Astrocyte (in vitro differentiated cells and primary cell): ENCODE measurements around the gene ANKAR. TPM values are rescaled to one million over a fixed set of nuclear protein-coding genes. Genes with fewer than 3 reads are reported as not detected.

Source experiments
- DNase-seq: peaks from one replicate; pipeline ENCODE4 v3.0.0-alpha.2; 2010; ENCODE audit warnings: low read depth
- FAIRE-seq: peaks from 2 replicates; lab custom pipeline; 2011; peaks lifted over from hg19 to GRCh38; lab: Jason Lieb, UNC
- H2AFZ ChIP-seq: 2 replicates; pipeline ENCODE4 v1.6.0; 2012; ENCODE audit warnings: low read depth, low read length, inconsistent platforms
- H3K27ac ChIP-seq: 2 replicates; pipeline ENCODE4 v1.5.1; 2011; ENCODE audit warnings: low read depth, low read length, inconsistent platforms
- H3K27me3 ChIP-seq: 2 replicates; pipeline ENCODE4 v1.6.0; 2011; ENCODE audit warnings: low read length, inconsistent platforms; ENCODE audit not compliant: insufficient read depth
- H3K36me3 ChIP-seq: 2 replicates; pipeline ENCODE4 v1.5.1; 2011; ENCODE audit warnings: low read length, inconsistent platforms; ENCODE audit not compliant: insufficient read depth
- H3K4me1 ChIP-seq: 2 replicates; pipeline ENCODE4 v1.5.1; 2011; ENCODE audit warnings: low read length, inconsistent platforms; ENCODE audit not compliant: insufficient read depth
- H3K4me2 ChIP-seq: 2 replicates; pipeline ENCODE4 v1.6.0; 2012; ENCODE audit warnings: low read length, inconsistent platforms
- H3K4me3 ChIP-seq: 2 replicates; pipeline ENCODE4 v1.5.1; 2011; ENCODE audit warnings: low read depth, mild to moderate bottlenecking, low read length, inconsistent platforms; ENCODE audit not compliant: insufficient read depth
- H3K79me2 ChIP-seq: 2 replicates; pipeline ENCODE4 v1.6.0; 2012; ENCODE audit warnings: mild to moderate bottlenecking, low read length, inconsistent platforms; ENCODE audit not compliant: insufficient read depth
- H3K9ac ChIP-seq: 2 replicates; pipeline ENCODE4 v1.6.0; 2012; ENCODE audit warnings: mild to moderate bottlenecking, low read length, inconsistent platforms
- H3K9me3 ChIP-seq: 2 replicates; pipeline ENCODE4 v1.5.1; 2012; ENCODE audit warnings: low read depth, mild to moderate bottlenecking, low read length, inconsistent platforms; ENCODE audit not compliant: insufficient read depth
- H4K20me1 ChIP-seq: 2 replicates; pipeline ENCODE4 v1.6.0; 2012; ENCODE audit warnings: low read length, inconsistent platforms; ENCODE audit not compliant: insufficient read depth
- H3K27ac Mint-ChIP-seq: one replicate; pipeline ENCODE4 v1.8.0; 2021; ENCODE audit warnings: mild to moderate bottlenecking, mixed read lengths; ENCODE audit not compliant: unreplicated experiment
- H3K27me3 Mint-ChIP-seq: one replicate; pipeline ENCODE4 v1.8.0; 2021; ENCODE audit warnings: low read depth, mixed read lengths; ENCODE audit not compliant: unreplicated experiment
- H3K36me3 Mint-ChIP-seq: one replicate; pipeline ENCODE4 v1.8.0; 2021; ENCODE audit warnings: low read depth, mixed read lengths; ENCODE audit not compliant: unreplicated experiment
- H3K4me1 Mint-ChIP-seq: one replicate; pipeline ENCODE4 v1.8.0; 2021; ENCODE audit warnings: low read depth, mixed read lengths; ENCODE audit not compliant: unreplicated experiment
- H3K4me3 Mint-ChIP-seq: one replicate; pipeline ENCODE4 v1.8.0; 2021; ENCODE audit warnings: mild to moderate bottlenecking, moderate library complexity, mixed read lengths; ENCODE audit not compliant: unreplicated experiment
- H3K9me3 Mint-ChIP-seq: one replicate; pipeline ENCODE4 v1.8.0; 2021; ENCODE audit warnings: mild to moderate bottlenecking, mixed read lengths; ENCODE audit not compliant: unreplicated experiment
- CTCF ChIP-seq: IDR thresholded peaks from 2 replicates; pipeline ENCODE4 v1.5.1; 2011; ENCODE audit warnings: low read depth, mild to moderate bottlenecking, inconsistent platforms, low read length, moderate library complexity; ENCODE audit not compliant: insufficient read depth
- EZH2 ChIP-seq: IDR thresholded peaks from 2 replicates; pipeline ENCODE4 v1.6.1; 2012; ENCODE audit warnings: mild to moderate bottlenecking, low read length, inconsistent platforms; ENCODE audit not compliant: insufficient read depth
- total RNA-seq: library from RNA; stranded (reverse); gene quantifications from 2 replicates; pipeline ENCODE4 v1.2.1, GENCODE V29; 2021

ANKAR gene
- total RNA-seq, 1 donor from 2014 or later, result 3.6 TPM

- no peak overlapping the region for H3K27ac ChIP-seq
- H3K4me3 Mint-ChIP-seq, result no peak overlapping the region
- H3K27ac Mint-ChIP-seq, result no peak overlapping the region
- H3K9me3 ChIP-seq, result no peaks in the 10 kb centered on the region
- peaks cover 32% of the 10 kb centered on the region for H3K36me3 ChIP-seq
- peaks cover 6% of the 10 kb centered on the region for H3K4me1 ChIP-seq
- H3K4me2 ChIP-seq, result no peak overlapping the region
- TF ChIP-seq EZH2, result no peak
- no peak for TF ChIP-seq CTCF
- no peaks in the 10 kb centered on the region for H3K9me3 Mint-ChIP-seq
- H3K79me2 ChIP-seq, result peaks cover 14% of the 10 kb centered on the region
- H3K27me3 Mint-ChIP-seq, result no peaks in the 10 kb centered on the region
- H4K20me1 ChIP-seq, result peaks cover 7% of the 10 kb centered on the region
- peaks cover 4% of the 10 kb centered on the region for H3K36me3 Mint-ChIP-seq
- H3K4me1 Mint-ChIP-seq, result peaks cover 3% of the 10 kb centered on the region
- H3K27me3 ChIP-seq, result no peaks in the 10 kb centered on the region
- FAIRE-seq, result no peak
- no peak overlapping the region for H3K9ac ChIP-seq
- H3K4me3 ChIP-seq, result no peak overlapping the region
- H2AFZ ChIP-seq, result no peak overlapping the region
- DNase-seq, result no peak
Observed at GRCh38 chr2:189669913-189670312, 4.6 kb upstream of the ANKAR start.

- peak overlapping the region; percentile 93 for H3K27ac ChIP-seq
- Mint-ChIP-seq H3K4me3 (peak overlapping the region; percentile 73), H3K4me1 (peaks cover 3% of the 10 kb centered on the region), H3K36me3 (no peaks in the 10 kb centered on the region), H3K27me3 (no peaks in the 10 kb centered on the region), H3K9me3 (peaks cover 9% of the 10 kb centered on the region), H3K27ac (no peak overlapping the region)
- peaks cover 6% of the 10 kb centered on the region for H3K4me1 ChIP-seq
- TF ChIP-seq CTCF, result no peak
- TF ChIP-seq EZH2, result no peak
- peak overlapping the region; percentile 96 for H3K9ac ChIP-seq
- H3K4me3 ChIP-seq, result peak overlapping the region; percentile 81
- no peak for FAIRE-seq
- peaks cover 8% of the 10 kb centered on the region for H3K79me2 ChIP-seq
- H3K27me3 ChIP-seq, result no peaks in the 10 kb centered on the region
- H3K4me2 ChIP-seq, result peak overlapping the region; percentile 90
- no peak for DNase-seq
- no peaks in the 10 kb centered on the region for H3K9me3 ChIP-seq
- peaks cover 3% of the 10 kb centered on the region for H3K36me3 ChIP-seq
- H4K20me1 ChIP-seq, result no peaks in the 10 kb centered on the region
- peak overlapping the region; percentile 93 for H2AFZ ChIP-seq
Observed at GRCh38 chr2:189673661-189674373, 653 bp upstream of the ANKAR start.

- Histone ChIP-seq H3K4me2 (no peak overlapping the region), H3K27me3 (no peaks in the 10 kb centered on the region), H2AFZ (no peak overlapping the region), H3K4me3 (no peak overlapping the region), H3K79me2 (peaks cover 10% of the 10 kb centered on the region), H4K20me1 (no peaks in the 10 kb centered on the region), H3K36me3 (peaks cover 1% of the 10 kb centered on the region), H3K4me1 (peaks cover 6% of the 10 kb centered on the region), H3K9me3 (no peaks in the 10 kb centered on the region), H3K27ac (no peak overlapping the region), H3K9ac (no peak overlapping the region)
- no peak overlapping the region for H3K27ac Mint-ChIP-seq
- no peak for FAIRE-seq
- peak; percentile 57 for DNase-seq
- no peaks in the 10 kb centered on the region for H3K27me3 Mint-ChIP-seq
- H3K4me1 Mint-ChIP-seq, result peaks cover 3% of the 10 kb centered on the region
- H3K9me3 Mint-ChIP-seq, result peaks cover 14% of the 10 kb centered on the region
- no peak overlapping the region for H3K4me3 Mint-ChIP-seq
- TF ChIP-seq CTCF, result no peak
- TF ChIP-seq EZH2, result no peak
- peaks cover 2% of the 10 kb centered on the region for H3K36me3 Mint-ChIP-seq
Observed at GRCh38 chr2:189676471-189676870, 2.0 kb downstream of the ANKAR start.
